GM12873 (cell line): ENCODE data around the gene ZEB1.

Source experiments
- CTCF ChIP-seq: IDR thresholded peaks from 2 replicates; pipeline ENCODE4 v1.5.1; 2012; ENCODE audit warnings: low read depth, mild to moderate bottlenecking, moderate library complexity, low read length, control low read depth; ENCODE audit not compliant: insufficient read depth; ENCODE audit errors: missing control alignments

The ZEB1 gene

DNA sequence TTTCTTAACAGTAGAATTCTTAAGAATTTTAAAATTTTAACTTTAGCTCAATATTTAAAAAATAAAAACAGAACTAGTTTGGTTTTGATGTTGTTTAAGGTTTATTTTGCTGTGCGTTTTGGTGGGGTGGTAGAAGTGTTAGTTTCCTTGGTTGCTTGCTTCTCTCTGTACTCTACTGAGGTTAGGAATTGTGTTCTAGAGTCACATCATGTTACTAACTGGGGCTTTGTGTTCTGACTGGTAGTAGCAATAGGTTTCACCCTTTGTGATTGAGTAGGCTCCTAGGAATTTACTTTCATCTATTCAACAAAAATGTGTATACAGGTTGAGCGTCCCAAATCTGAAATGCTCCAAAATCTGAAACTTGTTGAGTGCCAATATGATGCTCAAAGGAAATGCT, 99.5 kb downstream of the ZEB1 start:
- TF ChIP-seq CTCF = no peak

GRCh38 chr10:31419394-31420063, 100.5 kb downstream of the ZEB1 start:
- TF ChIP-seq CTCF = no peak

GRCh38 chr10:31421322-31421721, 102.3 kb downstream of the ZEB1 start:
- TF ChIP-seq CTCF = no peak

GRCh38 chr10:31422634-31423033, 103.6 kb downstream of the ZEB1 start:
- TF ChIP-seq CTCF = no peak

GRCh38 chr10:31424473-31424872, 105.5 kb downstream of the ZEB1 start:
- TF ChIP-seq CTCF = no peak

GRCh38 chr10:31426401-31426800, 107.4 kb downstream of the ZEB1 start:
- TF ChIP-seq CTCF = no peak

DNA sequence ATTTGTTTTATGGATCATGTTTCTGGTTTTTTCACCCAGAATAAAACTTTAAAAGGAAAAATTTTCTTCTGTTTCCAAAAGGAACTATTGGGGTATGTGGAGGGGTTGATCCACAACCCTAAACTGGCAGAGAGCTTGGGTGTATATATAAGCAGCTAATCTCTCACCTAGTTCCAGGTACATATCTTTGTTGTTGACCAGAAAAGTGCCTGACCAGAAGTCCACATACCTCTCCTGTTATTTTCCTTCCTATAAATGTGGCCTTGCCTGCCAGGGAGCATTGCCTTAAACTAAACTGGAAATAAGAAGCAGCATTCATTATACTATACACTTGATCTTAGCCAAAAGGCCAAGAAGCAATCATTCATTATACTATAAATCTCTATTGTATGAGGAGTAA, 112.0 kb downstream of the ZEB1 start:
- no peak for TF ChIP-seq CTCF
